Fibroblast of villous mesenchyme (primary cell): ENCODE data around the gene MBIP. TPM values are rescaled to one million over a fixed set of nuclear protein-coding genes. Genes with fewer than 3 reads are reported as not detected.
A peak's percentile ranks its signal among the peaks of the same experiment; 100 is the strongest.

Source experiments
- DNase-seq: peaks from one replicate; pipeline ENCODE4 v3.0.0-alpha.2; 2010; ENCODE audit warnings: low read depth
- H3K4me3 ChIP-seq: 2 replicates; pipeline ENCODE4 v1.5.1; 2011; ENCODE audit warnings: low read depth, mild to moderate bottlenecking, low read length
- total RNA-seq: library from RNA; depleted of rRNA; stranded (reverse); fragments of >200 nt; gene quantifications from 2 replicates; pipeline ENCODE4 v1.2.3, GENCODE V29; 2012
- TF ChIP-seq, protein P1 (sequence below): IDR thresholded peaks from 2 replicates; pipeline ENCODE4 v1.5.1; 2012; ENCODE audit warnings: low read depth, mild to moderate bottlenecking, low read length; ENCODE audit not compliant: insufficient read depth

Gene MBIP
- total RNA-seq, 1 donor = 18.1 TPM

- DNase-seq = peak; percentile 9
- H3K4me3 ChIP-seq = no peak overlapping the region
- TF ChIP-seq, protein P1, sequence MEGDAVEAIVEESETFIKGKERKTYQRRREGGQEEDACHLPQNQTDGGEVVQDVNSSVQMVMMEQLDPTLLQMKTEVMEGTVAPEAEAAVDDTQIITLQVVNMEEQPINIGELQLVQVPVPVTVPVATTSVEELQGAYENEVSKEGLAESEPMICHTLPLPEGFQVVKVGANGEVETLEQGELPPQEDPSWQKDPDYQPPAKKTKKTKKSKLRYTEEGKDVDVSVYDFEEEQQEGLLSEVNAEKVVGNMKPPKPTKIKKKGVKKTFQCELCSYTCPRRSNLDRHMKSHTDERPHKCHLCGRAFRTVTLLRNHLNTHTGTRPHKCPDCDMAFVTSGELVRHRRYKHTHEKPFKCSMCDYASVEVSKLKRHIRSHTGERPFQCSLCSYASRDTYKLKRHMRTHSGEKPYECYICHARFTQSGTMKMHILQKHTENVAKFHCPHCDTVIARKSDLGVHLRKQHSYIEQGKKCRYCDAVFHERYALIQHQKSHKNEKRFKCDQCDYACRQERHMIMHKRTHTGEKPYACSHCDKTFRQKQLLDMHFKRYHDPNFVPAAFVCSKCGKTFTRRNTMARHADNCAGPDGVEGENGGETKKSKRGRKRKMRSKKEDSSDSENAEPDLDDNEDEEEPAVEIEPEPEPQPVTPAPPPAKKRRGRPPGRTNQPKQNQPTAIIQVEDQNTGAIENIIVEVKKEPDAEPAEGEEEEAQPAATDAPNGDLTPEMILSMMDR = no peak
Observed at GRCh38 chr14:36256126-36256801, 64.2 kb downstream of the MBIP start.

DNA sequence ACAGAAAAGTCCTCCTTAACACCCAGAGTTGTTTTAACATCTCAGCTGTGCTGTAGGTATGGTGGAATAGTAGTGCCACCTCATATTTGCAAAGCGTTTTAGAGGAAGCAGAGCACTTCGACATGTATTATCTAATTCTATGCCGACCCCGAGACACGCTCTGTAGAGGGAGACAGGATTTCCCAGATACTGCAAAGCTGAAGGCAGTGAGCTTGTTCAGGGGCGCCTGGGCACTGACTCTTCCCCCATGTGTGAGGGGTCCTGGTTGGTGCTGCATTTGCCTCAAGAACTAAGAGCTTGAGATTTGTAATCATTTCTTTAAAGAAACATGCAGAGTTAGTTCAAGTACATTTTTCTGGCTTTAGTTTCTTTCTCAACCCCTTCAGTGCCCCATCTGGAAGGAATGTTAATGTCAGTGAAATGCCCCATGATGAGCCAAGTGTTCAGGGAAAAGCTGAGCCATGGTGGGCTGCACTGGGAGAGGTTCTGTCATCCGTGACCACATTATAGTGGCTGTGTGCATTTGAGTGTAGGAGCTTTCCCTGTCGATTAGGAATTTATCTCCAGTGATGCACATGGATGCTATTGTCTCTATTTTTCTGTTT, 66.3 kb downstream of the MBIP start:
- TF ChIP-seq, protein P1 = peak; percentile 43
- H3K4me3 ChIP-seq = peak overlapping the region; percentile 35
- peak; percentile 17 for DNase-seq

Other genes with a start within 250 kb of the MBIP start
- gene PTCSC3, start 143.9 kb downstream of the MBIP start, total RNA-seq = not detected in 2 replicates
- gene NKX2-1, start 199.6 kb upstream of the MBIP start, total RNA-seq = not detected in 2 replicates